ENCODE measurements around the gene CSAG2.
"Not testable (repeated sequence)": the region's sequence is repeated elsewhere in the genome, so short reads cannot be mapped to it uniquely, and the experiment has no call there.

Gene CSAG2

DNA sequence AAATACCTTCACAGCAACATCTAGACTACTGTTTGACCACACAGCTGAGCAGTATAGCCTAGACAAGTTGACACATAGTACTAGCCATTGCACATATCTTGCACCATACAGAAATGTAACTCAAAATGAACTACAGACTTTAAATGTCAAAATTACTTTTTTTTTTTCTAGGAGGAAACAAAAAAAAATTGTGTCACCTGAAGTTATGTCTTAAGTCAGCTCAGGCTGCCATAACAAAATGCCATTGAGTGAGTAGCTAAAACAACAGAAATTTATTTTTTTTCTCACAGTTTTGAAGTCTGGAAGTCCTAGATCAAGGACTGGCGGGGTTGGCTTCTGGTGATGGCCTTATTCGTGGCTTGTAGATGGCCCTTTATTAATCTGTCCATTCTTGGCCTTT is at the start of gene CSAG2:
Gene CSAG2, minus strand, starts transcription at position 101 of the 400 bp plus-strand sequence. CDS start 161 bp downstream, outside the sequence.
- H3K36me3 ChIP-seq (replicated peaks; ENCODE audit: low read depth, low read length); H2AFZ ChIP-seq (ENCODE audit: low read depth, low read length); H3K9ac ChIP-seq (ENCODE audit: low read length); H3K27me3 ChIP-seq (ENCODE audit: low read depth, low read length); H3K4me1 ChIP-seq (ENCODE audit: low read length); H3K4me3 ChIP-seq (ENCODE audit: low read length); H3K9me3 ChIP-seq (ENCODE audit: insufficient read depth, low read length); H4K20me1 ChIP-seq (ENCODE audit: insufficient read depth, low read length); H3K79me2 ChIP-seq (ENCODE audit: low read length); H3K27ac ChIP-seq (ENCODE audit: low read length); H3K4me2 ChIP-seq (ENCODE audit: low read length): not testable (repeated sequence)

- not testable (repeated sequence) for H3K9ac ChIP-seq (ENCODE audit: low read length); H3K4me2 ChIP-seq (ENCODE audit: low read length); H3K4me1 ChIP-seq (ENCODE audit: low read length); H3K36me3 ChIP-seq (replicated peaks; ENCODE audit: low read depth, low read length); H3K79me2 ChIP-seq (ENCODE audit: low read length); H3K4me3 ChIP-seq (ENCODE audit: low read length); H4K20me1 ChIP-seq (ENCODE audit: insufficient read depth, low read length); H3K27me3 ChIP-seq (ENCODE audit: low read depth, low read length); H2AFZ ChIP-seq (ENCODE audit: low read depth, low read length); H3K27ac ChIP-seq (ENCODE audit: low read length); H3K9me3 ChIP-seq (ENCODE audit: insufficient read depth, low read length)
These were observed 45.8 kb upstream of the CSAG2 start for GRCh38 chrX:152754871-152755270.

GRCh38 chrX:152753686-152754650 is 44.9 kb upstream of the CSAG2 start, which contains the start of gene MAGEA2:
Gene MAGEA2 (minus strand): TSS chrX:152753842. CDS start chrX:152751363, 2,479 bp downstream.
- not testable (repeated sequence) for H3K79me2 ChIP-seq (ENCODE audit: low read length)

DNA sequence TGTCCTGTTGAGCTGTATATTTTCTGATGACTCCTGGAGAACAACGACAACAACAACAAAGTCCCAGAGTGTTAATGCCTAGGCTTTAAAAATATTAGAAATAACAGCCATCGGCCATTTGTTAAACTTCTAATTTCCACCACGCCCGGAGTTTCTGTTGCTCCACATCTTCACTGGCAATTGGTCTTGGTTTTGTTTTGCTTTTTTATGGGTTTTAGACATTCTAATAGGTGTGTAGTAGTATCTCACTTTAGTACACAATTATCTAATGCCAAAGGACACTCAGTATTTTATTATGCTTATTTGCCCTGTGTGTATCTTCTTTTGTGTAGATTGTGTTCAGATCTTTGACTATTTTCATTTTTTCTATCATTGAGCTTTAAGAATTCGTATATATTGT is 29.5 kb upstream of the CSAG2 start:
- Histone ChIP-seq H3K36me3 (replicated peaks; ENCODE audit: low read depth, low read length) (no peaks in the 10 kb centered on the region), H2AFZ (ENCODE audit: low read depth, low read length) (no peak overlapping the region), H3K9me3 (ENCODE audit: insufficient read depth, low read length) (no peaks in the 10 kb centered on the region), H3K27ac (ENCODE audit: low read length) (no peak overlapping the region), H3K9ac (ENCODE audit: low read length) (no peak overlapping the region), H3K4me3 (ENCODE audit: low read length) (no peak overlapping the region), H3K27me3 (ENCODE audit: low read depth, low read length) (no peaks in the 10 kb centered on the region), H3K79me2 (ENCODE audit: low read length) (no peaks in the 10 kb centered on the region), H3K4me1 (ENCODE audit: low read length) (no peaks in the 10 kb centered on the region), H3K4me2 (ENCODE audit: low read length) (no peak overlapping the region), H4K20me1 (ENCODE audit: insufficient read depth, low read length) (no peaks in the 10 kb centered on the region)
- TF ChIP-seq, protein P1, sequence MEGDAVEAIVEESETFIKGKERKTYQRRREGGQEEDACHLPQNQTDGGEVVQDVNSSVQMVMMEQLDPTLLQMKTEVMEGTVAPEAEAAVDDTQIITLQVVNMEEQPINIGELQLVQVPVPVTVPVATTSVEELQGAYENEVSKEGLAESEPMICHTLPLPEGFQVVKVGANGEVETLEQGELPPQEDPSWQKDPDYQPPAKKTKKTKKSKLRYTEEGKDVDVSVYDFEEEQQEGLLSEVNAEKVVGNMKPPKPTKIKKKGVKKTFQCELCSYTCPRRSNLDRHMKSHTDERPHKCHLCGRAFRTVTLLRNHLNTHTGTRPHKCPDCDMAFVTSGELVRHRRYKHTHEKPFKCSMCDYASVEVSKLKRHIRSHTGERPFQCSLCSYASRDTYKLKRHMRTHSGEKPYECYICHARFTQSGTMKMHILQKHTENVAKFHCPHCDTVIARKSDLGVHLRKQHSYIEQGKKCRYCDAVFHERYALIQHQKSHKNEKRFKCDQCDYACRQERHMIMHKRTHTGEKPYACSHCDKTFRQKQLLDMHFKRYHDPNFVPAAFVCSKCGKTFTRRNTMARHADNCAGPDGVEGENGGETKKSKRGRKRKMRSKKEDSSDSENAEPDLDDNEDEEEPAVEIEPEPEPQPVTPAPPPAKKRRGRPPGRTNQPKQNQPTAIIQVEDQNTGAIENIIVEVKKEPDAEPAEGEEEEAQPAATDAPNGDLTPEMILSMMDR (IDR thresholded peaks at IDR 0.05; ENCODE audit: low read depth, low read length), result no peak
- TF ChIP-seq EZH2phosphoT487 (IDR thresholded peaks at IDR 0.05; ENCODE audit: low read depth), result no peak

More at GRCh38 chrX:152753686-152754650, 44.9 kb upstream of the CSAG2 start, which contains the start of gene MAGEA2:
- not testable (repeated sequence) for H3K4me3 ChIP-seq (ENCODE audit: low read length); H3K9ac ChIP-seq (ENCODE audit: low read length); H3K4me1 ChIP-seq (ENCODE audit: low read length); H3K4me2 ChIP-seq (ENCODE audit: low read length); H4K20me1 ChIP-seq (ENCODE audit: insufficient read depth, low read length); H2AFZ ChIP-seq (ENCODE audit: low read depth, low read length); H3K9me3 ChIP-seq (ENCODE audit: insufficient read depth, low read length); H3K36me3 ChIP-seq (replicated peaks; ENCODE audit: low read depth, low read length); H3K27ac ChIP-seq (ENCODE audit: low read length); H3K27me3 ChIP-seq (ENCODE audit: low read depth, low read length)

GRCh38 chrX:152736528-152736927 is 27.5 kb upstream of the CSAG2 start:
- not testable (repeated sequence) for H3K27me3 ChIP-seq (ENCODE audit: low read depth, low read length); H2AFZ ChIP-seq (ENCODE audit: low read depth, low read length); H3K4me2 ChIP-seq (ENCODE audit: low read length); H3K4me1 ChIP-seq (ENCODE audit: low read length); H3K4me3 ChIP-seq (ENCODE audit: low read length); H3K36me3 ChIP-seq (replicated peaks; ENCODE audit: low read depth, low read length); H3K27ac ChIP-seq (ENCODE audit: low read length); H3K79me2 ChIP-seq (ENCODE audit: low read length); H3K9ac ChIP-seq (ENCODE audit: low read length); H4K20me1 ChIP-seq (ENCODE audit: insufficient read depth, low read length); H3K9me3 ChIP-seq (ENCODE audit: insufficient read depth, low read length)
